ENCODE results near the gene GRIN2D.
A peak's percentile ranks its signal among the peaks of the same experiment; 100 is the strongest.

GRIN2D gene

DNA sequence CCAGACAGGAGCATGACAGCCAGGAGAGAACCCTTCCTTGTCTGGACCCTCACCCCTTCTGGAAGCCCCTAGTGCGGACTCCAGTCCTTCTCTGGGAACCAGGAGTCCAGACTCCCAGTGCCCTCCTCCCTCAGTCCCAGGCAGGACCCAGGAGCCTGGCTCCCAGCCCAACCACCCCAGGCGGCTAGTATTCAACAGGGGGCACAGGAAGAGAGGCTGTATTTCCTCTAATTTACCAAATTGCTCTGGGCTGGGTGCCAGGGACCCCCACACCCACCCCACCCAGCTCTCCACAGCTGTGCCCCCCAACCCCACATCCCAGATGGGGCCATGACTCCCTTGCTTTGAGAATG, 3.3 kb downstream of the GRIN2D start:
- TF ChIP-seq, protein P1, sequence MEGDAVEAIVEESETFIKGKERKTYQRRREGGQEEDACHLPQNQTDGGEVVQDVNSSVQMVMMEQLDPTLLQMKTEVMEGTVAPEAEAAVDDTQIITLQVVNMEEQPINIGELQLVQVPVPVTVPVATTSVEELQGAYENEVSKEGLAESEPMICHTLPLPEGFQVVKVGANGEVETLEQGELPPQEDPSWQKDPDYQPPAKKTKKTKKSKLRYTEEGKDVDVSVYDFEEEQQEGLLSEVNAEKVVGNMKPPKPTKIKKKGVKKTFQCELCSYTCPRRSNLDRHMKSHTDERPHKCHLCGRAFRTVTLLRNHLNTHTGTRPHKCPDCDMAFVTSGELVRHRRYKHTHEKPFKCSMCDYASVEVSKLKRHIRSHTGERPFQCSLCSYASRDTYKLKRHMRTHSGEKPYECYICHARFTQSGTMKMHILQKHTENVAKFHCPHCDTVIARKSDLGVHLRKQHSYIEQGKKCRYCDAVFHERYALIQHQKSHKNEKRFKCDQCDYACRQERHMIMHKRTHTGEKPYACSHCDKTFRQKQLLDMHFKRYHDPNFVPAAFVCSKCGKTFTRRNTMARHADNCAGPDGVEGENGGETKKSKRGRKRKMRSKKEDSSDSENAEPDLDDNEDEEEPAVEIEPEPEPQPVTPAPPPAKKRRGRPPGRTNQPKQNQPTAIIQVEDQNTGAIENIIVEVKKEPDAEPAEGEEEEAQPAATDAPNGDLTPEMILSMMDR (IDR thresholded peaks at IDR 0.05; ENCODE audit: unreplicated experiment in 3 of 3) = no peak
- peak overlapping the region; percentile 78 to 87 (median 85) for H3K4me3 Mint-ChIP-seq
- H3K27ac Mint-ChIP-seq = peak overlapping the region in 1 of 3 experiments; percentile 92
- H3K36me3 Mint-ChIP-seq (ENCODE audit: low read depth) = no peaks in the 10 kb centered on the region
- no peaks in the 10 kb centered on the region for H3K9me3 Mint-ChIP-seq
- peaks cover 60% of the 10 kb centered on the region for H3K4me1 Mint-ChIP-seq
- H3K27me3 Mint-ChIP-seq (ENCODE audit: low read depth) = peaks cover 43% of the 10 kb centered on the region

DNA sequence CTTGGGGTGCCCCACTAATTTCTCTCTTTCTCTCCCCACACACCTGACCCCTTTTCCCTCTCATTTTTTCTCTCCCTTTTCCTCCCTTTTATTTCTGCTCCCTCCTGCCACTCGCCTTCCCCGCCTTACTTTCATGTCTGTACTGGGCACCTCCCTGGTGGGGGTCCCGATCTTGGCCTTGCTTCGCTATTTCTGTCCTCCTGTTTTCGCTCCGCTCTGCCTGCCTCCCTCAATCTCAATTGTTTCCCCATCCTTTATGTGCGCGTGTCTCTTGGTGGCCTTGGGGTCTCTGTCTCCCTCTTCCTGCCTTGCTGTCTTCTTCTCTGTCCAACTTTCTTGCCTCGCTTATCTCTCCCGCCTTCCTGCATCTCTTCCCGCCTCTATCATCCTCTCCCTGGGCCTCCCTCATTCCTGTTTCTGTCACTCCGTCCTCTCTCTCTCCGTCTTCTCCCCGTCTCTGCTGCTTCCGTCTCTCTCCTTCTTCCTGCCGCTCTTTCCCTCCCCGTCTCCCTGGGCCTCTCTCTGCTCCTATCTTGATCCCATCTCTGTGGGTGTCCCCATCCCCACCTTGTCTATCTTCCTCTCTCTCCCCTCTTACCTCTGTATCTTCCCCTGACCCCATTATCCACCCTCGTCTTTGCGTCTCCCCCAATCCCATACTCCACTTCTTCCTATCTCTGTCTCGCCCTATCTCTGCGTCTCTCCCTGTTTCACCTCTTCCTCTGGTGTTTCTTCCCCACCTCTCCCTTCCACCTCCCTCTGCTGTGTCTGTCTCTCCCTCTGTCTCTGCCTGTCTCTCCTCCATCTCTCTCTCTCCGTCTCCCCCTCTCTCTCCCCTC, 4.0 kb downstream of the GRIN2D start:
- Mint-ChIP-seq H3K4me3 (peak overlapping the region; percentile 86 to 90 (median 87)), H3K27me3 (ENCODE audit: low read depth) (peaks cover 43% of the 10 kb centered on the region), H3K36me3 (ENCODE audit: low read depth) (no peaks in the 10 kb centered on the region), H3K4me1 (peaks cover 63% of the 10 kb centered on the region), H3K27ac (peak overlapping the region; percentile 49 to 94 (median 92)), H3K9me3 (no peaks in the 10 kb centered on the region)
- TF ChIP-seq, protein P1 (IDR thresholded peaks at IDR 0.05; ENCODE audit: unreplicated experiment in 3 of 3) = no peak

DNA sequence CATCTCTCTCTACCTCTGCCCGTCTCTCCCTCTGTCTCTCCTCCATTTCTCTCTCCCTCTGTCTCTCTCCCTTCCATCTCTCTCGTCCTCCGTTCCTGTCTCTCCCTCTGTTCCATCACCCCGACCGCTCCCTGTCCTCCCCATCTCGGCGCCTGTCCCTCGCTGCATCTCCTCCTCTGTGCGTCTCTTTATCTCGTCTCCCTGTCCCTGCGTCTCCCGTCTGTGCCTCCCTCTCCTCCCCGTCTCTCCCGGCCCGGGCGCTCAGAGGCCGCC, 4.6 kb downstream of the GRIN2D start:
- Mint-ChIP-seq H3K4me1 (peaks cover 58% of the 10 kb centered on the region), H3K27ac (peak overlapping the region; percentile 49 to 94 (median 92)), H3K36me3 (ENCODE audit: low read depth) (no peaks in the 10 kb centered on the region), H3K4me3 (peak overlapping the region; percentile 86 to 90 (median 87)), H3K9me3 (no peaks in the 10 kb centered on the region), H3K27me3 (ENCODE audit: low read depth) (peaks cover 43% of the 10 kb centered on the region)
- TF ChIP-seq, protein P1 (IDR thresholded peaks at IDR 0.05; ENCODE audit: unreplicated experiment in 3 of 3) = no peak

DNA sequence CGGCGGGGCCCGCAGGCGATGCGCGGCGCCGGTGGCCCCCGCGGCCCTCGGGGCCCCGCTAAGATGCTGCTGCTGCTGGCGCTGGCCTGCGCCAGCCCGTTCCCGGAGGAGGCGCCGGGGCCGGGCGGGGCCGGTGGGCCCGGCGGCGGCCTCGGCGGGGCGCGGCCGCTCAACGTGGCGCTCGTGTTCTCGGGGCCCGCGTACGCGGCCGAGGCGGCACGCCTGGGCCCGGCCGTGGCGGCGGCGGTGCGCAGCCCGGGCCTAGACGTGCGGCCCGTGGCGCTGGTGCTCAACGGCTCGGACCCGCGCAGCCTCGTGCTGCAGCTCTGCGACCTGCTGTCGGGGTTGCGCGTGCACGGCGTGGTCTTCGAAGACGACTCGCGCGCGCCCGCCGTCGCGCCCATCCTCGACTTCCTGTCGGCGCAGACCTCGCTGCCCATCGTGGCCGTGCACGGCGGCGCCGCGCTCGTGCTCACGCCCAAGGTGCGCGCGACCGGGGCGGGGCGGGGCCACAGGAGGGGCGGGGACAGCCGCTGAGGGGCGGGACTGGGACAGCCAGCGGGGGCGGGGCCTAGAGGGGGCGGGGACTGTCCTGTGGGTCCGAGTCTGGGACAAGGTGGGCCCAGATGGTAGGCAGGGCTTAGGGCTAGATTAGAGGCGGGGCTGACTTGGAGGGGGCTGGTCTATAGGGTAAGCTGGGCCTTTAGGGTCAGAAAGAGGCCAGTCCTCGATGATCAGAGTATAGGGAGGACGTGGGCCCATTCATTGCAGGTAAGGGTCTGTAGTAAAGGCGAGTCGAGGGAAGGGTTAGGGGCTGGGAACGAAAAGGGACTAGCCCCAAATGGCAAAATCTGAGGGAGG, 5.1 kb downstream of the GRIN2D start:
- H3K27ac Mint-ChIP-seq = peak overlapping the region; percentile 78 to 94 (median 92)
- no peaks in the 10 kb centered on the region for H3K9me3 Mint-ChIP-seq
- H3K4me1 Mint-ChIP-seq = peaks cover 58% of the 10 kb centered on the region
- H3K4me3 Mint-ChIP-seq = peak overlapping the region; percentile 86 to 88 (median 87)
- H3K36me3 Mint-ChIP-seq (ENCODE audit: low read depth) = no peaks in the 10 kb centered on the region
- TF ChIP-seq, protein P1 (IDR thresholded peaks at IDR 0.05; ENCODE audit: unreplicated experiment in 3 of 3) = no peak
- peaks cover 44% of the 10 kb centered on the region for H3K27me3 Mint-ChIP-seq (ENCODE audit: low read depth)

DNA sequence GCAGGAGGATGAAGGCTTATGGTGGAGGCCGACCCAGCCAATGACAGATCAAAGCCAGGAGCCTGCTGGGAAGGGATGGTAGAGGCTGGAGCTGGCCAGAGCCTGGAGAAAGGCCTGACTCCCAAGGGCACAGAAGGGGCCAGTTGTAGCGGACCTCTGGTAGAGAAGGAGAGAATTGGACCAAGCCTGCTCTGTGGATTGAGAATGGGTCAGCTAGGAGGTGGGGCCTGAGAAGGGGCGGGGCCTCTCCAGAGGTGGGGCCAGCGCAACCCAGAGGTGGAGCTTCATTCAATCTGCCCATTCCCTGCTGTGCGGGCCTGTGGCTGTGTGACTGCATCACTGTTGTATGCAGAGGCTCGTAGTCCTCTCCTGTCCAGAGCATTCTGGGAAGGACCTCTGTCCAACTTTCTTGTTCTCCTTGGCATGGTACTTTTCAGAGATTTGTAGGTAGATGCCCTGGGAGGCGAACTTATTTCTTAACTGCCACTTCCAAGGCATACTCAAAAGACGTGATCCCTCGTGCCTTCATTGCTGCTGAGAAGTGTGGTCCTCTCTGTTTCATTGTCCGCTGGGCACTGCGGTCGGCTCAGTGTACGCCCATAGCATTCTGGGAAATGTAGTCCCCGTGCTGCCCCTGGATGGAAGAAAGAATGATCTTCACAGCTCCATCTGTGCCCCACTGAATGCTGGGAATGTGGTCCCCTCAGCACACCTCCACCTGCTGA, 6.7 kb downstream of the GRIN2D start:
- peak overlapping the region; percentile 74 to 88 (median 87) for H3K4me3 Mint-ChIP-seq
- H3K27ac Mint-ChIP-seq = peak overlapping the region; percentile 83 to 95 (median 84)
- H3K27me3 Mint-ChIP-seq (ENCODE audit: low read depth) = peaks cover 43% of the 10 kb centered on the region
- TF ChIP-seq, protein P1 (IDR thresholded peaks at IDR 0.05; ENCODE audit: unreplicated experiment in 3 of 3) = no peak
- peaks cover 50% of the 10 kb centered on the region for H3K4me1 Mint-ChIP-seq
- no peaks in the 10 kb centered on the region for H3K36me3 Mint-ChIP-seq (ENCODE audit: low read depth)
- H3K9me3 Mint-ChIP-seq = no peaks in the 10 kb centered on the region

All from nephron (organoid).